KBM-7 (cell line): ENCODE data around the gene TRIM24.

Experiments
- DNase-seq: peaks from one replicate; pipeline ENCODE4 v3.0.0-alpha.2; 2015
- in situ Hi-C: fragments of 300-500 bp; cut with MboI; formaldehyde crosslinking; loops from 2 replicates; pipeline ENCODE4 v1.14.3; 2020; ENCODE audit warnings: low sequenced_read_pairs, low pct_unique_long_range_greater_than_20kb, mixed read lengths

TRIM24 gene

DNA sequence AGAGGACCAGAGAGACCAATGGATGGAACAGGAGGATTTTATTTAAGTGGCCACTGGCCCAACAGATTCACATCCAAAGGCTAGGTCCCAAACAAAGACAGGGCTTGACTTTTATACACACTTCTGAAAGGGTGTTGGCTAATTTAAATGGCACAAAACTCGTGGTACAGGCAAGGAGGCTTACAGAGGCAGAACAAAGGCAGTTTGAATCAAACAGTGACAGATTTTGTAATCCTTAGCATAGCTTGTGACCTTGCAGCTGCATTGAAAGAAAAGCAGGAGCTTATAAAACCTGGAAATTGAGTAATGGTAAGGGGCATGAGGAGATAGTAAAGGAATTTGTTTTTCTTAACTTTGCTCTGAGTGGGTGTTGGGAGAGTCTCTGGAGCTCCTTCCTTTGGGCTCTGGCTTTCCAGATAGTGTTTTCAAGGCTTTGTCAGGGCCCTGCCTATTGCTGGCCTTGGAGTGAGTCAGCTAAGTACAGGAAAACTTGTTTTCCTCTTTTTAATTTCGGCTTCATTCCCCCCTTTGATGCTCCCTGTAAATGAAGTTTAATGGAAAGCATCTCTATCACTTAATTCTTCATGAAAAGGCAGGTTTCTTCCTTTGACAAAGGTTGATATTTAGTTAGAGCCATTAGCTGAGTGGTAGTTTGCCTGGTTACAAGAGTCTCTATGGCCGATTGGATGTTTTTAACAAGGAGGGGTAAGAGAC is 96.9 kb downstream of the TRIM24 start:
- in situ Hi-C loops = no loop called here
- no peak for DNase-seq

DNA sequence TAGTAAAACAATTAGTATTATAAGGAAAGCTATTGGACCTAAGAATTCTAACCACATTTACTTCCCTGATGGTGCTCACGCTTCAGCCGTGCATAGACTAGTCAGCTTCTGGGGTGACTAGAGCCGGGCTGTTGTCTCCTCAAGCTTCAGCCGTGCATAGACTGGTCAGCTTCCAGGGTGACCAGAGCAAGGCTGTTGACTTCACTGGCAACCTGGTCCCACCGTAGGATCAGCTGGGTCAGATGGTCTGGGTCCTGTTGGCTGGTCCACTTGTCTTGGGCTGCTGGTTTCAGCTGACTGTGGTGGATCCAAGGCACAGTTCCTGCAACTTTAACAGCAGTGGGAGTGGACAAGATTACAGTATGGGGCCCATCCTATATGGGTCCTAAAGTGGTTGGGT is 99.4 kb downstream of the TRIM24 start:
- in situ Hi-C loops = no loop called here
- no peak for DNase-seq

DNA sequence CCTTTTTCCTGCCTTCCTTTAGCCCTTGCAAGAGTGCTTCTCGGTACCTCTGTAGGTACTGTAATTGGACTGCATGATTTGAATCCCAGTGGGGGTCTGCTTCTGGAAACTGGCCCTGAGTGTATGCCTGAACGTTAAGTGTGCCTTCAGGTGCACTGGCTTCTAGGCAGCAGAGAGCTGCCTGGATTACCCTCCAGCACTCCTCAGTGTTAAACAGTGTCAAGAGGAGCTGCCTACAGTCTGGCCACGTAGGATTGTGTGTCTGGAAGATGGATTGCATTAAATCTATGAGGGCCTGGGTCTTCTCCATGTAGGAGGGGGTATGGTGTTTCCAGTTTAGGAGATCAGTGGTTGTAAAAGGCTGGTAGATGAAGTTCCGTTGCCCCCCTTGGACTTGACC is 103.7 kb downstream of the TRIM24 start:
- in situ Hi-C loops = no loop called here
- no peak for DNase-seq

DNA sequence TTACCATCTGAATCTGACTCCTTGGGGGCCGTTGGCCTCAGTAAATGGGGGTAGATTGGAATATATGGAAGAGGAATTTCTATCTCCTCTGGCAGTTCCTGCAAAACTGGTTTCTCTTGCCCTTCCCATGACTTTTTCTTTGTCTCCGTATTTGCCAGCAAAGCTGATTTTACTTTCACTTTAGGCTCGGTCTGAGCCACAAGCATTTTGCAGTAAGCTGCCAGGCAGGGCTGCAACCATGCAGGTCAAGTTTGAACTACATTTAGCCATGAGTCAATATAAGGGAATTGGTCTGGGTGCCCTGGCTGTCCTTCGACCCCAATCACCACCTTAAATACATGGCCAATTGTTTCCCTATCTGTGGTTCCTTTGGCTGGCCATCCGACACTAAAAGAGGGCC is 104.3 kb downstream of the TRIM24 start:
- no peak for DNase-seq
- in situ Hi-C loops = no loop called here

DNA sequence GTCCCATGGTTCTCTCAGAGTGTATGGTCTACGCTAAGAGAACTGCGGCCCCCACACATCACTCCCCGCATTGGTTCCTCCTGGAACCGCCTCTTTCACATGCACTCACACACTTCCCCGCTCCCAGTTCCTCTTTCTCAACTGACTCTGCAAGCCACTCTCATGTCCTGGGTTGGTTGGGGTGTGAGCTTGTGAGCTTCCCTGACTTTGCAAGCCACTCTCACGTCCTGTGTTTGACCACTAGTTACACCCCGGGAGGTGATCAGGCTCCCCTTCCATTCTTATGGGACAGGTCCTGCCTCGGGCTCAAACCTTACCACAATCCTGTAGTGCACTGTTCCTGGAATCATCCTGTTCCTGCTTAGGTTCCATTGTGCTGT is 105.0 kb downstream of the TRIM24 start:
- in situ Hi-C loops = no loop called here
- peak; percentile 29 for DNase-seq

DNA sequence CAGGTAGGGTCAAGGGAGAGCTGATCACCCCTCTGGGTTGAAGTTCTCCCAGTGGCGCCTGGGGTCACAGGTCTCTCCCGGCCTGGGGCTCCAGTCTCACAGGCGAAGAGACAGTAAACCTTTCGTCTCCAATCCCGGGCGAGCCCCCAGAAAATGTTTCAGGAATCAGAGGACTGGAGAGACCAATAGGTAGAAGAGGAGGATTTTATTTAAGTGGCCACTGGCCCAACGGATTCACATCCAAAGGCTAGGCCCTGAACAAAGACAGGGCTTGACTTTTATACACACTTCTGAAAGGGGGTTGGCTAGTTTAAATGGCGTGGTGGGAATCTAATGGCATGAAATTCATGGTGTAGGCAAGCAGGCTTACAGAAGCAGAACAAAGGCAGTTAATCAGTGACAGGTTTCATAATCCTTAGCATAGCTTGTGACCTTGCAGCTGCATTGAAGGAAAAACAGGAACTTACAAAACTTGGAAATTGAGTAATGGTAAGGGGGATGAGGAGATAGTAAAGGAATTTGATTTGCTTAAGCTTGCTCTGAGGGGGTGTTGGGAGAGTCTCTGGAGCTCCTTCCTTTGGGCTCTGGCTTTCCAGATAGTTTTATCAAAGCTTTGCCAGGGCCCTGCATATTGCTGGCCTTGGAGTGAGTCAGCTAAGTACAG is 105.5 kb downstream of the TRIM24 start:
- peak; percentile 67 for DNase-seq
- in situ Hi-C loops = no loop called here

DNA sequence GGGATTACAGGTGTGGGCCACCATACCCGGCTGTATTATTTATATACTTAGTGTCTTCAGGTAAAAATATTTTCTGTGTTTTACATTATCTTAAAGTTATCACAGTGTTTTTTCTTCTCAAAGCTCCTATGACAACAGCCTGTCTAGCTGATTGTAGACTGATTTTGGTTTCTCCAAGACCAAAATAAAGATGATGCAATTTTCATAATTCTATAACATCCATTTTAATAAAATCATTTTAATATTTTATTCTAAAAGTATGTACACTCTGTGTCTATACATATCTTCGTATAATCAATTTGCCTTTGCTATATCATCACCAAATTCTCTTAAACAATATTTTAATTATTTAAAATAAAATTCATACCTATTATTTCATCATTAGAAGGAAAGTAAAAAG is 108.6 kb downstream of the TRIM24 start:
- in situ Hi-C loops = no loop called here

DNA sequence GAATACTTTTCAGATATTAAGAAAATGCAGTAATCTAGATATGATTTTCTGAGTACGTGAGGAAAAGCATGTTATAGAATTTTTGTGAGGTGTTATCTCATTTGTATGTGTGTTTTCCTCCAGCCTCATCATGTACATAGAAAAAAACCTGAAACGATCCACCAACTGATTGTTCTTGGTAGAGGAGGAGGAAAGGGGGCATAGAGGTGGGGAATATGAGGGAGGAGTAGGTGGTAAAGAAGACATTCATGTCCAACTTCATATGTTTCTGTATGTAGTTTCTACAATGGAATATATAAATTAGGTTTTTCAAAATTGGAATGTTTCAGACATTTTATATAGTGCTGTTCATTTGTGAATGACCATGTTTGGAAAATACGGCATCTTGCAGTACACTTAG is 109.4 kb downstream of the TRIM24 start:
- in situ Hi-C loops = no loop called here
- DNase-seq = no peak

More for the DNA sequence above, 108.6 kb downstream of the TRIM24 start:
- no peak for DNase-seq

DNA sequence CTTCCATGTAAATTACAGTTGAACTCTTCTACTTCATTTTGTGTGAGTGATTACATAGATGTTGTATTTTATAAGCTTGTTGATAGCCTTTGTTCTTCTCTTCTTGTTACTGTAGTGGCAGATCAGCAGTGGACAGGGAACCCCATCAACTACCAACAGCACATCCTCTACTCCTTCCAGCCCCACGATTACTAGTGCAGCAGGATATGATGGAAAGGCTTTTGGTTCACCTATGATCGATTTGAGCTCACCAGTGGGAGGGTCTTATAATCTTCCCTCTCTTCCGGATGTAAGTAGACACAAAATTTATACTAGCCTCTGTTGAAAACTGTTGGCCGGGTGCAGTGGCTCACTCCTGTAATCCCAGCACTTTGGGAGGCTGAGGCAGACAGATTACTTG is 110.7 kb downstream of the TRIM24 start:
- DNase-seq = no peak
- in situ Hi-C loops = no loop called here

DNA sequence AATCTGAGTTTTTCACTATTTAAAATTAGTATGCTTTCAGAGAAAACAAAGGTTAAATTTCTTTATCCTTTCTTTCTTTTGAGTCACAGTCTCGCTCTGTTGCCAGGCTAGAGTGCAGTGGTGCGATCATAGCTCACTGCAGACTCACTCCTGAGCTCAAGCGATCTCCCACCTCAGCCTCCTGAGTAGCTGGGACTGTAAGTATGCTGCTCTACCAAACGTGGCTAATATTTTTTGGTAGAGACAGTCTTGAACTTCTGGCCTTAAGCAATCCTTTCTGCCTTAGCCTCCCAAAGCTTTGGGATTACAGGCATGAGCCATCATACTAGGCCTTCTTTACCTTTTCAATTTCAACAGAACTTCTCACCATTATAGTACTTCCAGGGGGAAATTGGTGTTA is 113.7 kb downstream of the TRIM24 start:
- in situ Hi-C loops = no loop called here

DNA sequence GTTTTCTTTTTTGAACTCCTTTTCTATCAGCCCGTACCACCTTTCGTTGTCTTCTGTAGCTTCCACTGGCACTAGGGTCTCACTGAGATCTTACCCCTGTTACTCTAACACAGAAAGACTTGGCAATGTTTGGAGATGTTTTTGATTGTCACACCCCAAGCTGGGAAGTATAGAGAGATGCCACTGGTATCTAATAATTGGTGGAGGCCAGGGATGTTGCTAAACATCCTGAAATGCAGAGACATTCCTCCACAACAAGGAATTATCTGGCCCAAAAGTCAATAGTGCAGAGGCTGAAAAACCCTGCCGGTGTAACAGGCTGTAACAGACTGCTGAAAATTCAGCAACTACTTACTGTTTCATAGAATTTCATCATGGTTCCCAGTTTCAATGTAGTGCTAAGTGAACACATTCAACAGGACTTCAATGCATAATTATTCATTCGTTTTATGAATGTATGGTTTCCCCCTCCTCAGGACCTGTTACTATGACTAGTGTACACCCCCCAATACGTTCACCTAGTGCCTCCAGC is 115.9 kb downstream of the TRIM24 start:
- in situ Hi-C loops = no loop called here
- DNase-seq = no peak

More for the DNA sequence above, 113.7 kb downstream of the TRIM24 start:
- no peak for DNase-seq

DNA sequence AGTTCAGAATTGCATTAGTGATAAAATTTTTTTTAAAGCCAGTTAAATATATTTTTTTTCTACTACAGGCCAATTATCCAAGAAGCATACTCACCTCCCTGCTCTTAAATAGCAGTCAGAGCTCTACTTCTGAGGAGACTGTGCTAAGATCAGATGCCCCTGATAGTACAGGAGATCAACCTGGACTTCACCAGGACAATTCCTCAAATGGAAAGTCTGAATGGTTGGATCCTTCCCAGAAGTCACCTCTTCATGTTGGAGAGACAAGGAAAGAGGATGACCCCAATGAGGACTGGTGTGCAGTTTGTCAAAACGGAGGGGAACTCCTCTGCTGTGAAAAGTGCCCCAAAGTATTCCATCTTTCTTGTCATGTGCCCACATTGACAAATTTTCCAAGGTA is 119.1 kb downstream of the TRIM24 start:
- DNase-seq = no peak
- in situ Hi-C loops = no loop called here

DNA sequence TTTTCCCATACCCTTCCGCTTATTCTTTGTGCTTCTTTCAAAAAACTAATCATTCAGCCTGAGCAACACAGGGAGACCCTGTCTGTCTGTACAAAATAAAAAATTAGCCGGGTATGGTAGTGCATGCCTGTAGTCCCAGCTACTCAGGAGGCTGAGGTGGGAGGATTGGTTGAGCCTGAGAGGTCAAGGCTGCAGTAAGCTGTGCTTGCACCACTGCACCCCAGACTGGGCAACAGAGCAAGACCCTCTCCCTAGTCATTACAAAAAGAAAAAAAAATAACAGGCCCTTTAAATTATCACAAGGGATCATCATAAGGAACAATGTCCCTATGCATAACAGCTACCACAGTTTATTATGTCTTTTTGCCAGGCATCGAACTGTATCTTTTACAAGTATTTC is 119.6 kb downstream of the TRIM24 start:
- DNase-seq = no peak
- in situ Hi-C loops = no loop called here

DNA sequence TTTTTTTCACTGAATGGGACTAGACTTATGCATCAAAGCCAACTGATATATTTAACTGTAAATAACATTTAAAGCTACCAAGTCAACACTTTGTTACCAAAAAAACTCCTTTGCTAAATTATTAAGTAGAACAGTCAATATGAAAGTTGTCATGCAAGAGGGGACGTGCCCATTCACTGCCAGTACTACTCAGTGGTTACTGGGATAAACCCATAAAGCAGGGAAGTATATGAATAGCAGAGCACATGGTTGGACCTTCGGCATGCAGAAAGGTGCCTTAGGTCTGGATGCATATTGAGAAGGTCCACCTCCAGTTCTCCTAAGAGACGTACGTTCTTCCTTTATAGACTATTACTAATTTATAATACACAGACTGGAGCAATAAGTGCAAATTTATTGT is 121.0 kb downstream of the TRIM24 start:
- DNase-seq = no peak
- in situ Hi-C loops = no loop called here

DNA sequence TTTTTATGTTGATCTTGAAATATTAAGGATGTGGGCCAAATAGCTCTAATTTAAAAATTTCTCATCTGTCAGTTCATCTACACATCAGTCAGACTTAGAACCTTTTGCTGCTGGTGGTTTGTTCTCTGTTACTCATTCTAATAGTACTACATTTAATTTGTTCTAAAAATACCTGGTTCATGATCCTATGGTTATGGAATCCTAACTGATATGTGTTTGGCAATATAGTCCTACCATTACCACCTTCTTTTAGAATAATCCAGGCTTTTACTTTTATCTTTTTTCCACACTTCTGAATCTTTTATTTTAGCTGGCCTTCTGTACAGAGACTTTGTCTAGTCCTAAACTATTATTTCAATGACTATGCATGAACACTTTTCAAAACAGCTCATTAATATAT is 124.2 kb downstream of the TRIM24 start:
- in situ Hi-C loops = no loop called here
- no peak for DNase-seq

DNA sequence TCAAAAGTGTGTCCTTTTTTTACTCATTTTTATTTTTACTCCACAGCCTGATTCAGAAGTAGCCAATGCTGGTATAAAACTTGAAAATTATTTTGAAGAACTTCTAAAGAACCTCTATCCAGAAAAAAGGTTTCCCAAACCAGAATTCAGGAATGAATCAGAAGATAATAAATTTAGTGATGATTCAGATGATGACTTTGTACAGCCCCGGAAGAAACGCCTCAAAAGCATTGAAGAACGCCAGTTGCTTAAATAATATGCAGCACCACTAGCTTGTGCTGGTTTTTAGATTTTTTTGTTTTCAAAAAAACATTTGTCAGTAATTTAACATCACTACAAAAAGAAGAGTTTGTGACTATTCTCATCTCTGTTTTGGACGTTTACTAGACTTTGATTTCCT is 124.6 kb downstream of the TRIM24 start:
- in situ Hi-C loops = no loop called here
- DNase-seq = no peak

DNA sequence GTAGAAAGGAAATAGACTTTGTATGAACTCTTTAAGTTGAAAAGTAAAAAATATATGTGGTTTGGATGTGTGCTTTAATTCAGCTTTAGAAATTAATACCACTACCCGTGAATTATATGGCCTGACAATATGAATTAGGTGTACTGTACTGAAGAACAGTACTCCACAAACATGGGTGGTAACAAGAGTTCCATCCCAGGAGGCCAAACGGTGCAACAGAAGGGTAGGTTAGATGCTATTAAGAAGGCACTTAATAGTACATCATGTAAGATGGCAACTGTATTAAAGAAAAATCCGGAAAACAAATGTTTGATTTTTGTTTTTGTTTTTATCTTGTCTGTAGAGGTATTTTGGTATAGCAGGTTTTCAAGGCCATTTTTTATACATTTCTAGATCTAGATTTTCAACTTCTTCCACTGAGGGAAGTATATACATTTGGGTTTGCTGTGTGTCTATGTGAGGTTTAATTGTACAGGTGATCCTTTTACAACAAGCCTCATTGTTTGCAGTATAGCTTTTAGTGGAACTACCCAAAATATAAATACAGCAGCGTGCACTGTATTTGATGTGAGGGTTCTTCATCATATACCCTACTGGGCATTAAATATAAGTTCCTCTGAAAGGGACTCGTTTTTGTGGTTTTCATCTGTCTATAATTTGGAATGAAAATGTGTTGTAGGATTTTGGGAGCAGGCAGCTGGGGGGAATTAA is 125.4 kb downstream of the TRIM24 start:
- in situ Hi-C loops = no loop called here
- DNase-seq = no peak

DNA sequence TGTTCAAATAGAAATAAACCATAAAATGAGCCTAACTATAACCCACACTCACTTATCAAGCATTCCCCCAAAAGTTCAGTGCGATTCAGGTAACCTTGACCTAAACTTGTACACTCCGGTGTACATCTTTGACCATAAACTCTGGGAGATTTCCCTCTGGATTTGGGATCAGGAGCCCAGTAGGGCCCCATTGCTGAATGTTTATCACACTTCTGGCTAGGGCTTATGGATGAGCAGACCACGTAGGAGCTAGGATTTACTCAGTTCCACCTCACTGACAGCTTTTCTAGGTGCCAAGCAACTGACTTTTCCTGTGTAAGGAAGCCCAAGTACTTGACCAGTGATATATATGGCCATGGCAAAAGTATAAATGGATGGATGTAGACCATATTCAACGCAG is 127.4 kb downstream of the TRIM24 start:
- in situ Hi-C loops = no loop called here
- DNase-seq = no peak

DNA sequence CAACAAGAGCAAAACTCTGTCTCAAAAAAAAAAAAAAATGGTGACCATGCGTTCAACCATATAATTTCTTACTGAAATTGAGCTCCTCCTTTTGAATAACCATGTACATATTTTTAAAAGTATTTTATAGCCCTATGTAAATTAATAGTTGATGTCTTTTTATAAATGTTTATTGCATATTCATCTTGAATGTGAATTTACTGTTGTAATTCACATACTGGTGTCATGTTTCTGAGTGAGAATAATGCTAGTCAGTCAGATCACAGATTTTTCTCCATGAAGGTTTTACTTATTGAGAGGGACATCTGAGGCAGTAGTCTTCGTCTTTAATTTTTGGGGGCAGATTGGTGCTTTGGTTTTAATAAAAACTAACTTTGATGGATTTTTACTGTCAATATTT is 128.9 kb downstream of the TRIM24 start:
- in situ Hi-C loops = no loop called here
- no peak for DNase-seq

DNA sequence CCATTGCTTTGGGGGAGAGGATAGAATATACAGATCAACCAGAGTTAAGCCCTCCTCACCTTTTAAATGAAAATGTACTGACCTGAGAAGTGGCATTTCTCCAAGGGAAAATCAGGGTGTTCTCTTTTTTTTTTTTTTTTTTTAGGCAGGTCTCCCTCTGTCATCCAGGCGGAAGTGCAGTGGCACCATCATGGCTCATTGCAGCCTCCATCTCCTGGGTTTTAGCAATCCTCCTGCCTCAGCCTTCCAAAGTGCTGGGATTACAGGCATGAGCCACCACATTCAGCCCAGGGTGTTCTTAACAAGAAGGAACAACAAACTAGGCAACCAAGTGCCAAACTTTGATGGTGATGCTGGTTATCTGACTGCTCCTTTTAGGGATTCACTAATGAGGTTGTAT is 130.1 kb downstream of the TRIM24 start:
- in situ Hi-C loops = no loop called here
- DNase-seq = no peak
